Glomerular visceral epithelial cell (primary cell): Measurements from ENCODE around the gene CREB5.

ENCODE experiments used
- DNase-seq: peaks from one replicate; pipeline ENCODE4 v3.0.0-alpha.2; 2016; ENCODE audit errors: extremely low spot score

CREB5 gene

DNA sequence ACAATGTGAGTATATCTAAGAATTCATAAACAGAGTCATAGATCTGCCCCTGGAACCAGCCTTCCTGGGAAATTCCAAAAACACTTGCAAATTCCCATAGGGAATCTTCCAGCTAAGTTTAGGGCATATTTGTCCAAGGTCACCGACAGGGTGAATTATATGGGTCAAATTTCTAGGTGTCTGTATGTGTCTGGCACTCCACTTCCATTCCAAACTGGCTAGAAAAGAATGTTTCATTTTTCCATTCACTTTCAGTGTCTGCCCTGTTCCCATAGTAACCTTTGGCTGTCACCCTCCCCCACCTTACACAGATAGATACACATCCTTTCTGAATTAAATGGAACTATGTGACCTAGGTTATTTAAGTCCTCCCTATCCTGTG lies 230.9 kb downstream of the CREB5 start:
- no peak for DNase-seq

DNA sequence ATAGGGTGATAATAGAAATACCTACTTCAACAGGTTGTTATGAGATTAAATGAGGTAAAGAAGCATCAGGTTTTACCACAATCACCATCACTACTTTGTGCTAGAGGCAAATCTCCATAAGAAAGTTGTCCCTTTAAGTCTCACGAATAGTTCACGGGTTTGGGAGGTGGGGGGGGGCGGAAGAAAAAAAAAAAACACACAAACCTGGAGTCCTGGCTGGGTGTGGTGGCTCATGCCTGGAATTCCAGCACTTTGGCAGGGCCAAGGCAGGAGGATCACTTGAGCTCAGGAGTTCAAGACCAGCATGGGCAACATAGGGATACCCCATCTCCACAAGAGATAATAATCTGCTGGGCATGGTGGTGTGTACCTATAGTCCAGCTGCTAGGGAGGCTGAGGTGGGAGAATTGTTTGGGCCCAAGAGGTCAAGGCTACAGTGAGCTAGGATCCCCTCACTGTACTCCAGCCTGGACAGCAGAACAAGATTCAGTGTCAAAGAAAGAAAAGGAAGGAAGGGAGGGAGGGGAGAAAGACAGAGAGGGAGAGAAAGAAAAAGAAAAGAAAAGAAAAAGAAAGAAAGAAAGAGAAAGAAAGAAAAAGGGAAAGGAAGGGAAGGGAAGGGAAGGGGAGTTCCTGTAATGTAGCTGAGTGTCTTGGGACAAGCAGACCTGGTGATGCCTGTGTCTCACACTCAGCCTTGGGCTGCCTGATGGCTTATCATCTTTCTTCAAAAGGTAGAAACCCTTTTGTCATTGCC lies 231.4 kb downstream of the CREB5 start:
- DNase-seq: no peak

DNA sequence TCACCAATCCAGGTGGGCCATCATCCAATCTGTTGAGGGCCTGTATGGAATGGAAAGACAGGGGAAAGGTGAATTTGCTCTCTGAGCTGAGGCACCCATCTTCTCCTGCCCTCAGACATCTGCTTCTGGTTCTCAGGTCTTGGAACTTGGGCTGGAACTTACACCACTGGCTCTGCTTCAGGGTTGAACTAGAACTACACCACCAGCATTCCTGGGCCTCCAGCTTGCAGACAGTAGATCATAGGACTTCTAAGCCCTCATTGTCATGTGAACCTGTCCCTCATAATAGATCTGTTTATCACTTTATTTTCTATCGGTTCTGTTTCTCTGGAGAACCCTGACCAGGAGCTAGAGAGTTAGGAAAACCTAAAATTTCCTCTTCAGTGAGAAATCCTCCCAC lies 233.5 kb downstream of the CREB5 start:
- DNase-seq: no peak

DNA sequence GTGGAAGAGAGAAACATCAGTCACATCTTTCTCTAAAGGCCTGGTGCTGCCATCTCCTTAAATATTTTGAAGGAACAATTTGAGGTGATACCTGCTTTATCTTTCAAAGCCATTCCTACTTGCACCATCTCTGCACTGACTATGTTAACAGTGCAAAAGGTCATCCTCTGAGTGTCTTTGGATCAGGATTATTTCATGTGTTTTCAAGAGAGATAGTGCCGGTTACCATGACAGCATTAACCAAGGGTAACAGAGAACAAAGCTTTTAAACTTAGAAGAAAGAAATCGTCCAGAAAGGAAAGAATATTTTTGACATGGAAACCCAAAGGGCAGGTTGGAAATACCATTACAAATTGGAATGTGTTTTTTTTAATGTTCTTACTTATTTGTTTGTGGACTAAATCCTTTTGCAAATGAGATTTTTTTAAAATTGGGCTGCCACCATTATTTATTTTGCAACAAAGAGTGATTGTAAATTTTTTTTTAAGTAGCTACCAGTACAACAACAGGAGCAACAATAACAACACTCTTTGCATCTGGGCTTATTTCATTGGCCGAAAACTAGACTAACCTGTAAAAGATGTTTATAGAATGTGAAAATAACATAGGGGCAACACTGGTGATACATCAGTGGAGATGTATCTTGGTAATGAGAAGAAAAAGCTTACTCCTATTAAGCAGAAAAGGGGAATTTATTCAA lies 234.2 kb downstream of the CREB5 start:
- DNase-seq: no peak

DNA sequence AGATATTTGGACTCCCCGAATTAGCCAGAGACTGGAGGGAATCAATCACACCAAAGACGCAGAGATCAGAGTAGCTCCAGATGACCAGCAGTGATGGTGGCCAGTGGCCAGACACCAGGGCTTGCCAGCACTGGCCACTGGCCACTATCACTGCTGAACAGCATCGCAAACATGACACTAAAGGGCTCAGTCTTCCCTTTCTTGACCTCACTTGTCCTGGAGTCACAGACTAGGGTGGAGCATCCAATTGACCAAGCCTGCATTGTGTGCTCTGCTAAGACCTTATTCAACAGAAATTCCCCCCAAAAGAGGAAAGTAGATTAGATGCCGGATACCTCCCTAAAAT lies 234.7 kb downstream of the CREB5 start:
- no peak for DNase-seq

DNA sequence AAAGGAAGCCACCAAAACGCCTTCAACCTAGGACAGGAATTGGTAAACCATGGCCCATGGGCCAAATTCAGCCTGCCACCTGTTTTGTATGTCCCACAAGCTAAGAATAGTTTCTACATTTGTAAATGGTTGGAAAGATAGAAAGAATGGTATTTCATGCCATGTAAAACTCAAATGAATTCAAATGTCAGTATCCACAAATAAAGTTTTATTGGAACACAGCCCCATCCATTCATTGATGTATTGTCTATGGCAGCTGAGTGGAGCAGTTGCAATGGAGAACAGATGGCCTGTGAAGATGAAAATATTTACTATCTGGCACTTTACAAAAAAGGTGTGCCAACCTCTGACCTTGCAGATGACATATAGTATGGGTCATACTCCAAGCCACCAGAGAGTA lies 236.9 kb downstream of the CREB5 start:
- no peak for DNase-seq

DNA sequence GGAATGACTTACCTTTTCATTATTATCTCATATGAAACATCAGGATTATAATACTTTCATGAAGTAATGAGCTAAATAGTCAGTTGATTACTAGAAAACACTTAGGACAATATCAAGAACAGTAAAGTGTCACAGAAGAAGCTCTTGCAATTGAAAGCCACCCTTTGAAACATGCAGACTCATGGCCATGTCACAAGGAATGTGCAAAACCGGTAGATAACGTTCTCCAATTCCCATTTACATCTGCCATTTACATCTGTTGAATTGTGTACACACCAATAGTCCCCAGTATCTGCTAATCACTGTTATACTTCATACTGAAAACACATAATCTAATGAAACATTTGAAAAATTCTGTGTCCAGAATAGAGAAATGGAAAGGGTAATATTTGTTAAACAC lies 237.5 kb downstream of the CREB5 start:
- no peak for DNase-seq

DNA sequence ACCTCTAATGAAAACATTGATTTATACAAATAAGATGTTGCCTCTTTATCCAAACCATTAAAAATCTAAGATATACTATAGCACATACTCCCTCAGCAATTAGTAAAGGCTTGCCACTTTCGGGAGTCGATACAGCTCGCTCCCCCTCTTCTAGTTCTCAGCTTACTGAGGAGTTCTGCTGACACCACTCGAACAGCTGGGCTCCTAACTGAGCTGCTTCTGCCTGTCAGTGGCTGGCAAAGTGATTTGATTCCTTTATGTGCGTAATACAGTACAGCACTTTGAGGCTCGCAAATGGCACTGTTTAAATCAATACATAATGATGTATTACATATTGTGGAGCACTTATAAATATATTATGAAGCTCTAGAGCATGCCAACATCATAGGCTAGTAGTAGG lies 241.8 kb downstream of the CREB5 start:
- DNase-seq: no peak

DNA sequence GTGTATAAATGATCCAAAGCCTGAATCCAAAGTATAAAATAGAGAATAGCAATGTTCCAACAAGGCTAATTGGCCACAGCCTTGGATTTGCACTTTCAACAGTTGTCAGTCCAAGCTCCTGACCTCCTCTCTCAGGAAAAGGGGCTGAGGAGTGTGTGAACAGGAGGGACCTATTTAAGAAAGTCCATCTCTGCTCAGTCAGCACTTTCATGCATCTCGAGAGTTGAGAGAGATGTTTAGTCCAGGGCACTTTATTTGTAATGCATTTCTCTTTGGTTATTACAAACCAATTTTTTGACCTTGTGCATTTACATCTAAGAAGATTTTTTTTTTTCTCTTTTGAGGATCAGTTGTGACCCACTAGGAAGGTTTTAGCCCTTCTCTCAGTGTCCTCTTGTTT lies 244.2 kb downstream of the CREB5 start:
- no peak for DNase-seq

DNA sequence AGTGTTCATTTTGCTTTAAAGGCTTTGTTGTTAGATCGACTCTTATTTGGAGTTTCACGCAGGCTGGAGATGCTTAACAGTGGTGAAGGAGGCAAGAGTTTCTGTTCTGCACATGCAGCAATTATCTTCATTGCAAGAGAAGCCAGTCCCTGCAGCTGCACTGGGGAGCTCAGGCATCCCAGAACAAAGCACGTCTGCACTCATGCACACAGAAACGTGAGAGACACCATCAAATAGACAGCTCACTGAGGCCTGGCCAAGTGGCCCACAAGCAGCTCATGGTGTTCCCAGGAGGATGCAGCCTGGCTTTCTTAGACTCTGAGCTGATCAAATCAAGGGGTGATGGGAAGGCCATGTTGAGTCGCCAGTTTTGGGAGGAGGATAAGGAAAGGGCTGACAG lies 246.1 kb downstream of the CREB5 start:
- no peak for DNase-seq

DNA sequence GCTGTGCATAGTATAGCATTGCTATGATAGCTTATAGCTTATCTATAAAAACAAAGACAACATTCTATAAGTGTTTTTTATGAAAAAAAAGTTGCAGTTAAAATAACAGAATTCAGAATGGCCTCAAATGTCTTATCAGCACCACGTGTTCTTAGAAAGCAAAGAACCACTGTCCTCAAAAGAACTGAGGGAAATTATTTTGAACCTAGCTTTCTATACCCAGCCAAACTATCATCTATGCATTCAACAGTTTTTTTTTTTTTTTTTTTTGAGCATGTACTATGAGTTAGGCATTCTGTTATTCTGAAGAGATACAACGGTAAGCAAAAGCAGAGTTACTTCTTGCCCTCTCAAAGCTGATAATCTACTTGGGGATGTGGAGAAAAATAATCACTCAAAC lies 247.8 kb downstream of the CREB5 start:
- no peak for DNase-seq

DNA sequence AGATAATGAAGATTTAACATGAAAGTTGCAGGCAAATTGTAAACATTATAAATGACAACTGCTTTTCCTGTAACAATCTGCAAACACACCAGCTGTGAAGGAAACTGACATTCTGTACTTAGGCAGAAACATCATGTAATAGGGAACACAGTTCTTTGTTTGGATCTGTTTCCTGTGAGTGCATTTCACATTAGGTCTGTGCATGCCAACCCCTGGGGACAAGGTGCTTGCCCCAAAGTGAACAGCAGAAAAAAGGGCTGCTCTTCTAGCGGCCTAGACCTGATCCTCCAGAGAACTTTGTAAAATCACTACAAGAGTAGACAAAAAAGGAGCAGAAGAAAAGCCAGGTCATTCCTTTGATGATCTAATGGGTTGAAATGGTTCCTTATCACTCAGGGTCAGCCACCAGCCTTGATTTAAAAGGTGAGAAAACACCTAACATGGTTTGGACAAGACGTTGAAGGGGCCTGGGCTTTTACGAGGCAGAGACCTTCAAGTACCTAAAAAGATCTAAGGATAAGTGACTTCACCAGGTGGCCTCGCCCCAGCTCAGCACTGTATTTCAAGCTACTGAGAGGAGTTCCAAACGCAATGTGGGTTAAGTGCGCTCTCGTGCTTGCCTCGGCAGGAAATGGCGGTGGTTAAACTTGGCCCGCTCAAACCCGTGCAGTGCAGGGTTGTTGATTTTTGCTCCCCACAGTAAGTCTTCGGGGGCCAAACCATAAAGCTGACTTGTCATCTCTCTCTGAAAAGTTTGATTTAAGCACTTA lies 249.7 kb downstream of the CREB5 start:
- no peak for DNase-seq

DNA sequence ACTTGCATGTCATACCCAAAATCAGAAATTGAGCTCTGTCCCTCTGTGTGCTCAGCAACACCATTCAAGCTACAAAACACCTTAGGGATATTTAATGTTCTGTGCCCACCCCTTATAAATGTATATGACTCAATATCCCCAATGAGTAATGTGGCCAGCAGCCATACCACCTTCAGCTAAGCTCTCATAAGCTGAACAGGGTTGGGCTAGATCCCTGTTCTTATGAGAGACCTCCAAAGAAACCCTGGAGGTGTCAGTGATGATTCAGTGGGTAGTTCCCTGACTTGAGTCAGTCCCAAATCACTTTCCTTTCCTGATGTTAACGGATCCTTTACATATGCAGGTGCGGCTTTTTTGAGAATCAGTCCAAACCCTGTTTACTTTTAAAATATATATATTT lies 253.8 kb downstream of the CREB5 start:
- DNase-seq: no peak

DNA sequence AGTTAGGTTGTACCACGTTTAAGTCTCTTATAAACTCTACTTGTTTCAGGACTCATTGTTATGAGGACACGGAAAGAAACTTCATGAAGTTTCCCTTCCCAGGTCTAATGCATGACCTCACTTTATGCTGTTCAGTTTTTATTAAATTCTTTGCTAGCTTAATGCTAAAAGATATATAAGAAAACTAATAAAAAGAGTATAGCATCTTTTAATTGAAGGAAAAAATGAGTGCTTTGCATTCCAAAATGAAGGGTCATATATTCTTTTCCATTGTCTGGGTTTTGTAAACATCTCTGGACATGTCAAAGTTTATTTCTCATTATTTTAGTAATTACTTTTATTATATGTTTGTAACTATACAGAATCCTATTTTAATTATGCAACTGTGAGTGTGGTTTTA lies 255.8 kb downstream of the CREB5 start:
- DNase-seq: no peak

DNA sequence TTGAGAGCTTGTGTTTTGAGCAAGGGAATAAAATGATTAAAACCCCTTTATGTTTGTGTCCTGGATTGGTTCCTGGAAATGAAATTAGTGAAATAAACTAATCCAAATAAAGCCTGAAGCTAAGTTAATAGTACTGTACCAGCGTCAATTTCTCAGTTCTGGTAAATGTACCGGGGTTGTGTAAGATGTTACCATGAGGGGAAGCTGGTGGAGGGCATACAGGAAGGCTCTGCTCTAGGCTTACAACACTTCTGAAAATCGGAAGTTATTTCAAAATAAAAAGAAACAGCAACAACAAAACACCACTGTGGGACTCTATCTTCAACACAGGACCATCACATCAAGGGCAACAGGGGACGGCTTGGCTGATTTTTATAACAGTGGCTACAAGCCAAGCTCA lies 257.0 kb downstream of the CREB5 start:
- DNase-seq: no peak

DNA sequence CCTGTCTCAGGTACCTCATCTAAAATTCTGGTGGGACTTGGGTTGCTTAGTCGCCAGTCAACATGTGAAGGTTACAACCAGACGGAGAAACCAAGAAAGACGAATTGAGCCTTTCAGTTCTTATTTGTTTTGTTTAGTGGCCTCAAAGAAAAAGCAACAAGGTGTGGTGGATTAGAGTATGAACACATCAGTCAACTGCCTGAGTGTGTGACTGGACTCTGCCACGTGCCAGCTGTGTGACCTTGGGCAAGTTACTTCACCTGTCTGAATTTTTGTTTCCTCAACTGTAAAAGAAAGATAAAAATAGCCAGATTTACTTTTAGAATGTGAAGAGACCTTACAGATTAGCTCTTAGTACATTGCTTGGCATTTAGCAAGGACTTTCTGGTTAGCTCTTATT lies 259.2 kb downstream of the CREB5 start:
- no peak for DNase-seq

DNA sequence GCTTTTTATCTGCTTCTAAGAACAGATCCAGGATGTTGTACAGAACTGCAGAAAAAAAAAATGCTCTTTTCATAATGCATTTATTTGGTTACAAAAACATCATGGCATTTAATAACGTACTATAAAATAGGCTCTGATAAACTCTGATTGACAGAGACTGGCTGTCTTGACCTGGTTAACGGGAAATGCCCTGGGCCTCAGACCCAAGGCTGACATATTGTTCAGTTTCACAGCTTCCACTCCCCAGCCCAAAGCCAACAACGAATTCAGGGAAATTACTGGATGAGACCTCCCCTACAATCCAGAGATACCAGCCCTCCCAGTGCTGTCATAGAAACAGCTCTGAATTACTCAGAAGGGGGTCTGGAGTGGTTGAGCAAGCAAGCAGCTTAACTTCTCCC lies 260.1 kb downstream of the CREB5 start:
- DNase-seq: no peak

DNA sequence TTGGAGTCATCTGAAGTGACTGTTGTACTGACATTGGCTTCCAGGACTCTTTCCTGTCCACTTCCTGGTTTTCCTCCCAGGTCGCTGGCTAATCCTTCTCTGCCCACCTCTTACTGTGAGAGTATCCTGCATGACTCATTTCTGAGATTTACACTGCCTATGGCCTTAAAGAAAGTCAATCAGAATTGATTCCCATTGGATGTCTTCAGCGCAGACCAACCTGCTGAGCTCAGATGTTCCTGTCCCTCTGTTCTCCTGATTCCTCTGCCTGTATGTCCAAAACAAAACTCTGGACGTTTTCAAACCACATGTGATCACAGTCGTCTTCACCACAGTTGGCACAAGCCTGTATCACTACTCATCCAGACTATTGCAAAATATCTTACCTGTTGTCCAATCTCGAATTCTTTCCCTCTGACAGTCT lies 262.1 kb downstream of the CREB5 start:
- peak; percentile 47 for DNase-seq

DNA sequence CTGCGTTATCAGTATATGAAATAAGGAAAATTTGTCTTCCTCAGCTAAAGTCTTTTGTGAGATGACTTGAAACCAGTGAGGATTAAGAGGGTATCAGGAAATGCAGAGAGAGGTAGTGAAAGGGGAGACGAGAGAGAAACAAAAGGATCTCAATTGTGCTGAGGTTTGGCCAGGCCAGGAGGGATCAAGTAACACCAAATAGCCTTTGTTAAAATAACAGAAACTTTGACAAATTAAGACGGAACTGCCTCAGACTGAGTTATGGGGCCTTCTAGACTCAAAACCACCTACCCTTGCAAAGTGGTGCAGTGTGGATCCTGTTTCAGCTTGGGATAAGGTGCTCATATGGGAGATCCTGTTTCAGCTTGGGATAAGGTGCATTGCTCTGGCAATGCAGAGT lies 263.1 kb downstream of the CREB5 start:
- no peak for DNase-seq

DNA sequence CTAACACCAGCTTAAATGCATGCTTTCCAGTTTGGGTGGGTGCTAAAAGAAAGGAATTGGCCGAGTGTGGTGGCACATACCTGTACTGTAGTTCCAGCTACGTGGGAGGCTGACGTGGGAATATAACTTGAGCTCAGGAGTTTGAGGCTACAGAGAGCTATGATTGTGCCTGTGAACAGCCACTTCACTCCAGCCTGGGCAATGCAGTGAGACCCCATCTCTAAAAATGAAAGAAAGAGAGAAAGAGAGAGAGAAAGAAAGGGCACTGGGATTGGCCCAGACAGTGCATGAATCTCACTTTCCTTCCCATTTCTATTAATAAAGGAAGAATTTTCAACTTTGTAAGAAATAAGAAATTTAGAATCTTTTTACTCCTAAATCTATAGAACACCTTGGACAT lies 265.4 kb downstream of the CREB5 start:
- no peak for DNase-seq

DNA sequence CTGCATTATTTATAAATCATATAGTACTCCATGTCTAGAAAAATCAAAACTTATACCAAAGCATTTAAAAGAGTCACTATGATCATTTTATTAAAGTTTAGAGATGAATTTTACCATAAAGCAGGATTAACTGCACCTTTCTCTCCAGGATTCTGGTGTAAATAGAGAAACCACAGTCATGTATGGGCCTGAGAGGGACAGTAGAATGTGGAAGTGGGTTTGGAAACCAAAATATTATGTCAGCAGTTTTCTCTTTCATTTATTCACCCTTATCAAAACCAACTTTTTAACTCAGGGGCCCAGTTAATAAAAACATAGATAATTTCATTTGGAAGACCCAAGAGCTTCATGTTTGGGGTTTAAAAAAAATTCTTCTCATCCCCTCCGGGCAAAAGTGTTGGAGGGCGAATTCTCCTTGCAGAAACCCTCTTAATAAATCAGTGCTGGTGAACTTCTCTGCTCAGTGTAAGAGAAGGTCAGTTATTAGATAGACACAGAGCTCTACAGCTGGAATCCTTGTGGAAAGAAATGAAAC lies 266.2 kb downstream of the CREB5 start:
- DNase-seq: no peak

DNA sequence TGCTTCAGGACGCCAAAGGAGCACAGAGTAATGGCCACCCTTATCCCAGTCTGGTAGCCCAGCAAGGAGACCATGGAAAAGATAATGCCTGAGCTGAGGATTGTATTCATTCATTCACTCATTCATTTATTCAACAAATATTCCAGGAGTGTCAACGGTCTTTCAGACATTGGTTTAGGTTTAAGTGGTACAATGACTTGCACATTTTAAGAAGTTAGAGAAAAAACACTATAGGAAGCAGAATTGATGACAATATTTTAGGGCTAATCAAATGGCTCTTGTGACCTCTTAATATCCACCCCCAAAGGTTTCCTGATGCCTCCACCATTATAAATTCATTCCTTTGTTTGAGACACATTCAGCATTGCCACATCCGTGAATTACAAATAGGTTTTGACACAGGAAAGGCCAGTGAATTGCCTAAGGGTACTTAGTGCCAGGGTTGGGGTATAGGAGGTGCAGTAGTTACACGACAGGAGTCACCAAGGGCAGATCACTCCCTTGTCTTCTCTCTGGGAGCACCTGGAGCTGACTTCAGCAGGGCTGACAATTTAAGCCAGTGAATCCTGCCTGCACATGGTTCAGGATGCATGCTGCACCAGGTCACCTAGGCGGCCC lies 269.5 kb downstream of the CREB5 start:
- no peak for DNase-seq
